Sigmoid colon (tissue), 7 donors: ENCODE results near the gene PBOV1. TPM values are rescaled to one million over a fixed set of nuclear protein-coding genes. Genes with fewer than 3 reads are reported as not detected.

Source experiments
- DNase-seq: peaks from one replicate; pipeline ENCODE4 v3.0.0-alpha.2; 2019
- H3K27ac ChIP-seq, 4 donors: fragments of 200-600 bp; sonication (generic); one replicate each; pipeline ENCODE4 v1.5.1; 2016 to 2019; ENCODE audit warnings: mild to moderate bottlenecking in 1 of 4
- H3K27me3 ChIP-seq, 3 donors: fragments of 200-600 bp; sonication (generic); one replicate each; pipeline ENCODE4 v1.5.1; 2019; ENCODE audit warnings: mild to moderate bottlenecking in 1 of 3
- H3K36me3 ChIP-seq, 4 donors: fragments of 200-600 bp; sonication (generic); one replicate each; pipeline ENCODE4 v1.5.1; 2016 to 2019
- H3K4me1 ChIP-seq, 4 donors: fragments of 200-600 bp; sonication (generic); one replicate each; pipeline ENCODE4 v1.5.1; 2017 to 2019
- H3K4me3 ChIP-seq, 4 donors: fragments of 200-600 bp; sonication (generic); one replicate each; pipeline ENCODE4 v1.5.1; 2017 to 2019; ENCODE audit warnings: mild to moderate bottlenecking in 2 of 4, moderate library complexity in 1 of 4
- H3K9me3 ChIP-seq, 4 donors: fragments of 200-600 bp in 3 of 4; sonication (generic) in 3 of 4; one replicate each; pipeline versions ENCODE4 v1.5.1 to v1.6.1; 2013 to 2019
- CTCF ChIP-seq, 4 experiments: fragments of 450-650 bp in 3 of 4; fragments of 200-600 bp in 1 of 4; IDR thresholded peaks; one replicate each; pipeline ENCODE4 v1.5.1; 2016 to 2019; ENCODE audit warnings: antibody characterized with exemption in 4 of 4, mild to moderate bottlenecking in 3 of 4, moderate library complexity in 2 of 4
- EP300 ChIP-seq, 4 donors: sonication (generic); formaldehyde crosslinking; IDR thresholded peaks; one replicate each; pipeline ENCODE4 v1.6.1; 2017; ENCODE audit warnings: antibody characterized with exemption in 4 of 4
- POLR2A ChIP-seq, 2 donors: fragments of 450-650 bp; IDR thresholded peaks; one replicate each; pipeline ENCODE4 v1.6.1; 2016; ENCODE audit warnings: antibody characterized with exemption in 2 of 2, mild to moderate bottlenecking in 2 of 2, moderate library complexity in 2 of 2
- POLR2AphosphoS5 ChIP-seq, 4 donors: sonication (generic); formaldehyde crosslinking; IDR thresholded peaks; one replicate each; pipeline ENCODE4 v1.6.1; 2017; ENCODE audit warnings: antibody characterized with exemption in 4 of 4
- WGBS, 2 donors: extraction: QIAGEN DNeasy Blood & Tissue Kit; methylation state at CpG; one replicate each; pipeline ENCODE4 v1.1.7; 2013; 5-methylcytosine and 5-hydroxymethylcytosine counted together
- intact Hi-C: fragments of 100-400 bp; cut with DNase I; formaldehyde crosslinking; loops from one replicate; pipeline ENCODE4 v1.15.1; 2023
- polyA plus RNA-seq, 3 donors: library from polyadenylated mRNA; stranded (reverse); fragments of 200-250 nt; gene quantifications; one replicate each; pipeline ENCODE4 v1.2.3, GENCODE V29; 2013
- total RNA-seq, 4 donors: library from RNA; depleted of rRNA; stranded (reverse); fragments of >200 nt; gene quantifications; one replicate each; pipeline ENCODE4 v1.1.0, GENCODE V29; 2016
- donor health status: healthy with polysubstance abuse.
- donor health status: Bipolar disorder and iron deficiency.
- donor health status: healthy.

PBOV1 gene
- total and polyA plus RNA-seq, 7 donors = not detected

- WGBS, 2 donors = 91 to 94% methylated on average over 13 of the region's 13 CpGs
- Histone ChIP-seq H3K36me3 (no peaks in the 10 kb centered on the region), H3K4me3 (no peak overlapping the region), H3K4me1 (peaks cover 0 to 6% (median 2%) of the 10 kb centered on the region in 4 donors), H3K27ac (no peak overlapping the region), H3K27me3 (no peaks in the 10 kb centered on the region), H3K9me3 (no peaks in the 10 kb centered on the region)
- TF ChIP-seq POLR2AphosphoS5 (IDR thresholded peaks at IDR 0.05) (no peak), CTCF (IDR thresholded peaks at IDR 0.05) (no peak), POLR2A (IDR thresholded peaks at IDR 0.05) (no peak), EP300 (IDR thresholded peaks at IDR 0.05) (no peak)
- no peak for DNase-seq
- intact Hi-C loops = no loop called here
Measured at GRCh38 chr6:138240476-138241245, 22.4 kb upstream of the PBOV1 start.

DNA sequence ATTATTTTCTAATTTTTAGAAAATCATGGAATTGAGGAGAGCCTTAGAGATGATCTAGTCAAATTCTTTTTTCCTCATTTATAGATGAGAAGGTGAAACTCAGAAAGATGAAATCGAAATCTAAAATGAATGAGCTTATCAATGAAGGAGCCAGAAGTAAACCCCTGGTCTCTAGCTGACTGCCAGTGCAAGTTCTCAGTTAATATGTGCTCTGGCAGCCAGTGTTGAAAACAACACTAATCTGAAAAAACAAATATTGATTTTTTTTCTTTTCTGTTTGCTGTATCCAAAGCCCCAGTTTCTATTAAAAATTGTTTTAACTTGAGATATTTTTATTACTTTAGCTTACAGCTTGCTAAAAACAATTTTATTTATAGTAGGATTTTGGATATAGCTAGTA is 21.5 kb upstream of the PBOV1 start:
- Histone ChIP-seq H3K27ac (no peak overlapping the region), H3K4me1 (peaks cover 0 to 14% (median 9%) of the 10 kb centered on the region in 4 donors), H3K9me3 (no peaks in the 10 kb centered on the region), H3K27me3 (no peaks in the 10 kb centered on the region), H3K4me3 (no peak overlapping the region), H3K36me3 (no peaks in the 10 kb centered on the region)
- no peak for DNase-seq
- WGBS, 2 donors = 86 to 88% methylated on average over 1 of the region's 1 CpG
- intact Hi-C loops = no loop called here
- TF ChIP-seq CTCF (IDR thresholded peaks at IDR 0.05) (no peak), EP300 (IDR thresholded peaks at IDR 0.05) (no peak), POLR2A (IDR thresholded peaks at IDR 0.05) (no peak), POLR2AphosphoS5 (IDR thresholded peaks at IDR 0.05) (no peak)

GRCh38 chr6:138238368-138238767 is 20.1 kb upstream of the PBOV1 start:
- Histone ChIP-seq H3K4me1 (peaks cover 0 to 25% (median 18%) of the 10 kb centered on the region in 4 donors), H3K4me3 (no peak overlapping the region), H3K9me3 (no peaks in the 10 kb centered on the region), H3K36me3 (no peaks in the 10 kb centered on the region), H3K27me3 (no peaks in the 10 kb centered on the region), H3K27ac (no peak overlapping the region)
- WGBS, 2 donors = 87 to 91% methylated on average over 6 of the region's 6 CpGs
- intact Hi-C loops = no loop called here
- TF ChIP-seq POLR2AphosphoS5 (IDR thresholded peaks at IDR 0.05) (no peak), POLR2A (IDR thresholded peaks at IDR 0.05) (no peak), CTCF (IDR thresholded peaks at IDR 0.05) (no peak), EP300 (IDR thresholded peaks at IDR 0.05) (no peak)
- DNase-seq = no peak

- DNase-seq = no peak
- Histone ChIP-seq H3K4me3 (no peak overlapping the region), H3K27me3 (no peaks in the 10 kb centered on the region), H3K36me3 (no peaks in the 10 kb centered on the region), H3K9me3 (no peaks in the 10 kb centered on the region), H3K27ac (no peak overlapping the region), H3K4me1 (peaks cover 0 to 25% (median 18%) of the 10 kb centered on the region in 4 donors)
- WGBS, 2 donors = 94 to 97% methylated on average over 2 of the region's 2 CpGs
- TF ChIP-seq EP300 (IDR thresholded peaks at IDR 0.05) (no peak), POLR2AphosphoS5 (IDR thresholded peaks at IDR 0.05) (no peak), POLR2A (IDR thresholded peaks at IDR 0.05) (no peak), CTCF (IDR thresholded peaks at IDR 0.05) (no peak)
- intact Hi-C loops = no loop called here
Measured at GRCh38 chr6:138237463-138237862, 19.2 kb upstream of the PBOV1 start.
